ENCODE results near the gene TGM1. TPM values are rescaled to one million over a fixed set of nuclear protein-coding genes. Genes with fewer than 3 reads are reported as not detected.

The TGM1 gene
- total and polyA plus RNA-seq, 3 experiments from 2014 or later = 3.2 to 3.7 TPM; not detected in 1

DNA sequence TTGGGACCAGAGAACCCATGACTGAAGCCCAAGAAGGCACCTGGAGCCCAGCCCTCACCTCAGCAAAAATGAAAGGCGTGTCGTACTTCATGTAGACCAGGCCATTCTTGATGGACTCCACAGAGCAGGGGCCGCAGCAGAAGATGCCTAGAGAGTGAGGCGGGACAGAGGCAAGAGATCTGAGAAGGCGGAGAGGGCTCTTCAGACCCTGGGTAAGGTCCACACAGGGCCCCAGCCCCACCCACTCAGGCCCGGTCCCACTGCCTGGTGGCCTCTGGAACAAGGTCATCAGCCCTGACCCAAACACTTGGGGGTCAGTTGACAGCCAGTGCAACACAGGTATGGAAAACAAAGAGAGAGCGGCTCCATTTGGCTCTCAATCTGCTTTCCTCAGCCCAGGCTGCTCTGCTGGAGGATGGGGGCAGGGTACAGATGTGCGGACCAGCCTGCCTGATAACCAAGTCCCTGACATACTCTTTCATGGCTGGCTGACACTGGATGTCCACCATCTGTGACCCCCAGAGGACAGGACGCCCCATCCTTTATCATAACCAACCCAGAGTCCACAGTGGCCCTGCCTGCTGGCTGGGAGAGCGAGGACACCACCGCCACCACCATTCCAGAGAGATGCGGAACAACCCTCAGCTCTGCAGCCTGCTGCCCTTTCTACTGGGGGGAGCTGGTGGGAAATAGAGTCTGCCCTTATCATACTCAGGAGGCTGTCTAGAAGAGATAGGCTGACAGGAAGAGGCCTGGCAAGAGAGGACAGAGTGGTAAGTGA, 6.9 kb downstream of the TGM1 start:
- no peaks in the 10 kb centered on the region for H3K27me3 Mint-ChIP-seq
- H3K4me1 Mint-ChIP-seq = no peaks in the 10 kb centered on the region
- H3K36me3 ChIP-seq (ENCODE audit: insufficient read depth, low read length) = peaks cover 7% of the 10 kb centered on the region
- no peak overlapping the region for H3K4me3 ChIP-seq (ENCODE audit: low read length)
- no peak overlapping the region for H3K4me3 Mint-ChIP-seq
- DNase-seq = no peak
- no peaks in the 10 kb centered on the region for H3K9me3 Mint-ChIP-seq
- H3K27ac Mint-ChIP-seq = peak overlapping the region in 1 of 8 donors; percentile 14
- H3K4me1 ChIP-seq (ENCODE audit: insufficient read depth, low read length) = no peaks in the 10 kb centered on the region
- H3K27me3 ChIP-seq (ENCODE audit: insufficient read depth, low read length, poor library complexity, severe bottlenecking) = no peaks in the 10 kb centered on the region
- H3K36me3 Mint-ChIP-seq = peaks cover 0 to 54% (median 5%) of the 10 kb centered on the region in 3 donors
- no peak overlapping the region for H3K27ac ChIP-seq (ENCODE audit: low read depth, low read length)
- ChIA-PET POLR2A (interaction anchor here (1.2 kb wide), 1 partner anchor 15 kb away, joined by 3 read pairs; no protein-coding TSS in a partner anchor), CTCF (no interaction called here)
- no peaks in the 10 kb centered on the region for H3K9me3 ChIP-seq (ENCODE audit: low read length)

DNA sequence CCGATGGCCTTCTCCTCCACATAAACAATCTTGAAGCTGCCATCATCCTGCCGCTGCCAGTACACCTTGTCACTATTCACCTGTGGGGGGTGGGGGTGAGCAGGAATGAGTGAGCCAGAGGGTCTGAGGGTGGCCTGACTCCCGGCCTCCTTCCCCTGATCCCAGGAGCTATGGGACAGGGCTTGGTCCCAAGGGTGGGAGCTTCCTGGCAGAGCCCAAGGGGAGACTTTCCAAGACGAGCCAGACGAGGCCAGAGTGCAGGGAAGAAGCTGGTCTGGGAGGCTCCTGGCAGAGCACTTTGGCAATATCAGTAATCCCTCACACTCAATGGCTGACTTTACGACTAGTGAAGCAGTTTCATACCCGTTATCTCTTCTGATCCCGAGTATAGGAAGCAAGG, 7.5 kb downstream of the TGM1 start:
- H3K4me1 Mint-ChIP-seq = no peaks in the 10 kb centered on the region
- Histone ChIP-seq H3K9me3 (ENCODE audit: low read length) (no peaks in the 10 kb centered on the region), H3K27me3 (ENCODE audit: insufficient read depth, low read length, poor library complexity, severe bottlenecking) (no peaks in the 10 kb centered on the region), H3K4me1 (ENCODE audit: insufficient read depth, low read length) (no peaks in the 10 kb centered on the region), H3K36me3 (ENCODE audit: insufficient read depth, low read length) (peaks cover 7% of the 10 kb centered on the region), H3K4me3 (ENCODE audit: low read length) (no peak overlapping the region), H3K27ac (ENCODE audit: low read depth, low read length) (no peak overlapping the region)
- no peak for DNase-seq
- H3K4me3 Mint-ChIP-seq = no peak overlapping the region
- H3K36me3 Mint-ChIP-seq = peaks cover 0 to 48% (median 3%) of the 10 kb centered on the region in 3 donors
- ChIA-PET CTCF (no interaction called here), POLR2A (no interaction called here)
- no peaks in the 10 kb centered on the region for H3K9me3 Mint-ChIP-seq
- H3K27ac Mint-ChIP-seq = no peak overlapping the region
- no peaks in the 10 kb centered on the region for H3K27me3 Mint-ChIP-seq

DNA sequence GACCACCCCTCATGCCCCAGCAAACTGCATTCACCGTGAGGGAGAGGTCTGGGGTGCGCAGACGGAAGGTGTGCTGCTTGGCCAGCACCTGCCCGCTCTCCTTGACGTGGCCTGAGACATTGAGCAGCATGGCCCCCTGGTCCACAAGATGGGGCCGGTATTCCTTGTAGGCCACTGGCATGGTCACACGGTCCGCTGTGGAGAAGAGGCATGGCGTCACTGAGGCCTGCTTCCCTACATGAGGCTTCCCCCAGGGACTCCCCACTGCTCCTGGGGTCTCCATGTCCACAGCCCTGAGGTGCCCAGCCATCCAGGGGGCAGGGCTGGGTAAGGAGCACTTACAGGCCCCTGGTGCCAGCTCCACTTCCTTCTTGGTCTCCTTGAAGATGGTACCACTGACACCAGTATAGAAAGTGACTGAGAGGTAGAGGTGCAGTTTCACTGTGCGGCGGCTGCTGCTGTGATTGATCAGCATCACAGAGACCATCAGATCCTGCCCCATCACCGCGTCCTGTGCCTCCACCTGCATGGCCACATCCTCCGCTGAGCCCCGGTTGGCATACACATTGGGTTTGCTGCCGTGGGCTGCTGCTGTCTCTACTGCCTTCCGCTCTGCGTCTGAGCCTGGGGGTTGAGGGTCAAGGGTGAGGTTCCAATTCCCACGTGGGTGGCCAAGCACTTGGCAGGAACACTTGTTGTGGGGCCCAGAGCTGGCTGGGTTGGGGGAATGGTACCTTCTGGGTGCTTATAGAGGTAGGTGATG, 8.2 kb downstream of the TGM1 start:
- Mint-ChIP-seq H3K27me3 (no peaks in the 10 kb centered on the region), H3K4me1 (no peaks in the 10 kb centered on the region), H3K27ac (no peak overlapping the region), H3K4me3 (no peak overlapping the region), H3K36me3 (peaks cover 0 to 50% (median 3%) of the 10 kb centered on the region in 3 donors), H3K9me3 (no peaks in the 10 kb centered on the region)
- Histone ChIP-seq H3K4me1 (ENCODE audit: insufficient read depth, low read length) (no peaks in the 10 kb centered on the region), H3K4me3 (ENCODE audit: low read length) (no peak overlapping the region), H3K9me3 (ENCODE audit: low read length) (no peaks in the 10 kb centered on the region), H3K36me3 (ENCODE audit: insufficient read depth, low read length) (peaks cover 7% of the 10 kb centered on the region), H3K27me3 (ENCODE audit: insufficient read depth, low read length, poor library complexity, severe bottlenecking) (no peaks in the 10 kb centered on the region), H3K27ac (ENCODE audit: low read depth, low read length) (no peak overlapping the region)
- DNase-seq = no peak
- CTCF ChIA-PET = interaction anchor here (3.3 kb wide), 1 partner anchor 78 kb away, joined by 7 read pairs; no protein-coding TSS in a partner anchor
- POLR2A ChIA-PET = no interaction called here

DNA sequence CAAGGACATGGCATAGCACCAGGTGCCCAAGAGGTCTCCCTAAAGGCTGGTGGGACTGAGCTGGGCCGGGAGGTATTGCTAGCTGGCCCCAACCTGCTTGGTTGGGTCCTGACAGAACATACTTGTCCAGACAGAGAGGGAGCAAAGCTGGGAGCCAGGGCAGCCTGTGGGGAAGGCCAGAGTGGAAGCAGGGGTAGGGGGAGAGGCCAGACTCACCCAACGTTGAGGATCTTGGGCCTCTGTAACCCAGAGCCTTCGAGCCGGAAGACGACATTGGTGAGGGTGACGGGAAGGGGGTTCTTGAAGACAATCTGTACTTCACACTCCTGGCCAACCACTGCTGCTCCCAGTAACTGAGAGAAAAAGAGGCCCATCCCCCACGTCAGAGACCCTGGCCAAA, 9.0 kb downstream of the TGM1 start:
- peak overlapping the region in 2 of 8 donors; percentile 12 to 47 for H3K27ac Mint-ChIP-seq
- H3K4me1 ChIP-seq (ENCODE audit: insufficient read depth, low read length) = no peaks in the 10 kb centered on the region
- no peaks in the 10 kb centered on the region for H3K27me3 ChIP-seq (ENCODE audit: insufficient read depth, low read length, poor library complexity, severe bottlenecking)
- peaks cover 7% of the 10 kb centered on the region for H3K36me3 ChIP-seq (ENCODE audit: insufficient read depth, low read length)
- H3K27ac ChIP-seq (ENCODE audit: low read depth, low read length) = no peak overlapping the region
- H3K4me1 Mint-ChIP-seq = no peaks in the 10 kb centered on the region
- no peak overlapping the region for H3K4me3 Mint-ChIP-seq
- H3K4me3 ChIP-seq (ENCODE audit: low read length) = no peak overlapping the region
- ChIA-PET POLR2A (interaction anchor here (0.7 kb wide), 1 partner anchor 66 kb away, joined by 4 read pairs; no protein-coding TSS in a partner anchor), CTCF (interaction anchor here (3.3 to 4.3 kb wide), 2 partner anchors 11 to 79 kb away, joined by 7 to 25 read pairs; partner anchors contain the start of gene TINF2)
- H3K27me3 Mint-ChIP-seq = no peaks in the 10 kb centered on the region
- H3K9me3 ChIP-seq (ENCODE audit: low read length) = no peaks in the 10 kb centered on the region
- DNase-seq = no peak
- no peaks in the 10 kb centered on the region for H3K9me3 Mint-ChIP-seq
- H3K36me3 Mint-ChIP-seq = peaks cover 0 to 51% (median 3%) of the 10 kb centered on the region in 3 donors

DNA sequence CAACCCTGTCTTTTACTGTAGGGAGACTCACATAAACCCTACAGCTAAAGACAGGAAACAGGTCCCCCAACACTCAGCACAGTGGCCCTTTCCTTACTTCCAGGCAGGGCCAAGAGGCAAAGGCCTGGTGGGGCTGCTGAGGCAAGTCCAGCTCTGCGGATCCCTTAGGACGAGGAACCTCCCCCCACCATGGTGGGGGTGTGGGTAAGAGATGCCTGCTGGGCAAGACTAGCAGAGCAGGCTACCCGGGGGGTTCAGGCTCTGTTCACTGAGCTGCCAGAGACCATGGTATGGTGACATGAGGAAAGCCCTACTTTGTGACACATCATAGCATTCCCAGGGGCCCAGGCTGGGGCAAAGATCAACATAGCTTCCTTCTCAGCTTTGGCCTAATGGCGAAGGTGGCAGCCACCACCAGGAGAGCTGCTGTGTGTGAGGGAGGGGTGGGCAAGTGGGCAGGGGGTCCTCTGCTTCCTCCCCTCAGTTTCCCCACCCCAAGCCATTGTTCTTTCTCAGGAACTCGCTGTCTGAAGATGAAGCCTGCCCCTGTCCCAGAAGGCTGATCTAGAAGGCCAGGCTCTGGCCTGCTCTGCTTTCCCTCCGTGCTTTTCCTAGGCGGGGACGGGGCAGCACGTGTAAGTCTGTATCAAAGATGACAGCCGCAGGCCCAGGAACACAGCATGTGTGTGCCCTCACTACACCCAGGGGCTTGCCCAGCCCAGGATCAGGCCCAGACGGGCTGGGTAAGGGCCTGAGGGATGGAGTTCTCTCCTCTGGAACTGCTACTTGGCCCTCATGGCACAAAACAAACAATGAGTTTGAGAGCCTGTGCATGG, 10.5 kb downstream of the TGM1 start:
- POLR2A ChIA-PET = no interaction called here
- no peak overlapping the region for H3K27ac Mint-ChIP-seq
- Histone ChIP-seq H3K9me3 (ENCODE audit: low read length) (no peaks in the 10 kb centered on the region), H3K4me3 (ENCODE audit: low read length) (no peak overlapping the region), H3K27ac (ENCODE audit: low read depth, low read length) (no peak overlapping the region), H3K27me3 (ENCODE audit: insufficient read depth, low read length, poor library complexity, severe bottlenecking) (no peaks in the 10 kb centered on the region), H3K4me1 (ENCODE audit: insufficient read depth, low read length) (no peaks in the 10 kb centered on the region), H3K36me3 (ENCODE audit: insufficient read depth, low read length) (peaks cover 6% of the 10 kb centered on the region)
- no peaks in the 10 kb centered on the region for H3K9me3 Mint-ChIP-seq
- H3K27me3 Mint-ChIP-seq = no peaks in the 10 kb centered on the region
- H3K4me1 Mint-ChIP-seq = peaks cover 4 to 6% (median 6%) of the 10 kb centered on the region in 3 donors
- no peak overlapping the region for H3K4me3 Mint-ChIP-seq
- peaks cover 0 to 47% (median 3%) of the 10 kb centered on the region in 3 donors for H3K36me3 Mint-ChIP-seq
- peak in 1 of 5 donors; percentile 14 for DNase-seq
- CTCF ChIA-PET = interaction anchor here (0.7 to 4.3 kb wide), 4 partner anchors 9 to 81 kb away, joined by 3 to 25 read pairs (median 5); partner anchors contain the start of genes MDP1 and TINF2

DNA sequence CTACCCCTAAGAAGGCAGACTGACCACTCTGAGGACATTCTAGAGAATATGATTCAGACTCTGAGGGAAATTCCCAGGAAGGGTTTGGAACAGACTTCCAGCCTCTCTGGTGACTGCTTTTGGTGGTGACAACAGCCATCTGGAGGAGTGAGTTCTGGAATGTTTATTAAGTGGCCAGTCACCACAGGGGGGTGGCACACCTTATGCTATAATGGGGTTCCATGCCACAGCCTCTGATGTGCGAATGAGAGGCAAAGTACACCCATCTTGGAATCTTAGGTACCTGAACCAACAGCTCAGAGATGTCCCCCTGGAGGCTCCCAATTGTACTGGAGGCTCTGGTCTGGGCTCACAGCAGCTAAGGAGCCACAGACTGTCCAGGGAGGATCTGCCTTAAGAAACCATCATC, 11.1 kb downstream of the TGM1 start:
- no peaks in the 10 kb centered on the region for H3K9me3 Mint-ChIP-seq
- Histone ChIP-seq H3K36me3 (ENCODE audit: insufficient read depth, low read length) (peaks cover 4% of the 10 kb centered on the region), H3K4me3 (ENCODE audit: low read length) (no peak overlapping the region), H3K27ac (ENCODE audit: low read depth, low read length) (no peak overlapping the region), H3K27me3 (ENCODE audit: insufficient read depth, low read length, poor library complexity, severe bottlenecking) (no peaks in the 10 kb centered on the region), H3K4me1 (ENCODE audit: insufficient read depth, low read length) (no peaks in the 10 kb centered on the region), H3K9me3 (ENCODE audit: low read length) (no peaks in the 10 kb centered on the region)
- peak overlapping the region in 1 of 8 donors; percentile 41 for H3K27ac Mint-ChIP-seq
- no peak overlapping the region for H3K4me3 Mint-ChIP-seq
- peaks cover 0 to 41% (median 3%) of the 10 kb centered on the region in 3 donors for H3K36me3 Mint-ChIP-seq
- DNase-seq = no peak
- H3K27me3 Mint-ChIP-seq = no peaks in the 10 kb centered on the region
- H3K4me1 Mint-ChIP-seq = peaks cover 7 to 11% (median 10%) of the 10 kb centered on the region in 3 donors
- ChIA-PET POLR2A (no interaction called here), CTCF (interaction anchor here (0.7 to 4.3 kb wide), 5 partner anchors 9 to 81 kb away, joined by 3 to 25 read pairs (median 4); partner anchors contain the start of genes MDP1 and TINF2)

DNA sequence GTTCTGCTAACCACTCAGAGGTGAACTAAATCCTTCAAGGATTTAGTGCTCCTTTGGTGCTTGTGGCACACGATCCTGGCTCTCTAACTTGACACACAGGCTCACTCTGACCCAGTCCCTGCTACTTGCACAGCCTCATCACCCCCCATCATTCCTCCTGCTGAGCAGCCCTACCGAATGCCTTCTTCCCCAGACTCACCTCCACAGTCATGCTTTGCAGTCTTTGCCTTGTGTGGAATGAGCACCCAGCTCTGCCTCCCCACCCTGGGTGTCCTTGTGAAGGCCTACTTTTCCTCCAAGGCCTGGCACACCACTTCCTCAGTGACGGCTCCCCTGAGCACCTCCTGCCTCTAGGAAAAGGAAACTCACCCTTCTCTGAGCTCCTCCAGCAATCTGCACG, 12.6 kb downstream of the TGM1 start:
- Mint-ChIP-seq H3K4me1 (peaks cover 10 to 14% (median 14%) of the 10 kb centered on the region in 3 donors), H3K4me3 (no peak overlapping the region), H3K27me3 (no peaks in the 10 kb centered on the region), H3K36me3 (peaks cover 0 to 31% (median 3%) of the 10 kb centered on the region in 3 donors), H3K9me3 (no peaks in the 10 kb centered on the region), H3K27ac (peak overlapping the region in 5 of 8 donors; percentile 19 to 76 (median 68))
- no peaks in the 10 kb centered on the region for H3K9me3 ChIP-seq (ENCODE audit: low read length)
- CTCF ChIA-PET = interaction anchor here (1.1 to 4.3 kb wide), 3 partner anchors 7 to 83 kb away, joined by 4 to 25 read pairs (median 4); partner anchors contain the start of gene TINF2
- H3K4me1 ChIP-seq (ENCODE audit: insufficient read depth, low read length) = peaks cover 5% of the 10 kb centered on the region
- no peak overlapping the region for H3K27ac ChIP-seq (ENCODE audit: low read depth, low read length)
- H3K36me3 ChIP-seq (ENCODE audit: insufficient read depth, low read length) = peaks cover 4% of the 10 kb centered on the region
- DNase-seq = no peak
- H3K4me3 ChIP-seq (ENCODE audit: low read length) = no peak overlapping the region
- POLR2A ChIA-PET = no interaction called here
- no peaks in the 10 kb centered on the region for H3K27me3 ChIP-seq (ENCODE audit: insufficient read depth, low read length, poor library complexity, severe bottlenecking)

All from CD8-positive, alpha-beta memory T cell (primary cell).